Right lobe of liver (tissue), 4 donors: Measurements from ENCODE around the gene CPOX.

Experiments
- CTCF ChIP-seq, 4 donors: fragments of 200-600 bp in 3 of 4; fragments of 450-650 bp in 1 of 4; IDR thresholded peaks; one replicate each; pipeline versions ENCODE4 v1.5.1 to v1.8.0; 2016 to 2022; ENCODE audit warnings: antibody characterized with exemption in 4 of 4, mild to moderate bottlenecking in 2 of 4
- POLR2A ChIP-seq: fragments of 450-650 bp; IDR thresholded peaks from one replicate; pipeline ENCODE4 v1.6.1; 2017; ENCODE audit warnings: antibody characterized with exemption, mild to moderate bottlenecking
- donor health status: DM: no; HTN: no; CAD: no.
- donor health status: DM: no; HTN: no; CAD: no.
- donor health status: DM: no; HTN: yes; CAD: no.

DNA sequence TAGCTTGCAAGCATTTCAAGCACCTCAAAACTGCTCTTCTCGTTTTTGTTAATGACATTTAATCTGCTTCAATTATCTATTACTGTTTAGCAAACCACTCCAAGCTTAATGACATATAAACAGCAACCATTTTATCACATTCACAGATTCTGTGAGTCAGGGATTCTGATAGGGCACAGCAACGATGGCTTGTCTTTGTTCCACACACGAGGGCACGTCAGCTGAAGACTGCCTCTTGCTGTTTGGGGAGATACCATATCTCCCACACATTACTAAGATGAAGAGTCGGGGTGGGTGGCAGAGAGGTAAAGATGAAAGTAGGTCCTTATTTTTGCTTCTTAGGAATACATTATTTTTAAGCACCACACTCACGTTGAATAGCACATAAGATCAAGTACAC lies 19.3 kb downstream of the CPOX start:
- TF ChIP-seq CTCF (IDR thresholded peaks at IDR 0.05), result no peak
- no peak for TF ChIP-seq POLR2A
